ENCODE measurements around the gene CYP3A4.
"Not testable (repeated sequence)": the region's sequence is repeated elsewhere in the genome, so short reads cannot be mapped to it uniquely, and the experiment has no call there.

The CYP3A4 gene

GRCh38 chr7:99752356-99752755 lies 31.6 kb downstream of the CYP3A4 start:
- no peak for DNase-seq (ENCODE audit: low read depth in 2 of 2)

GRCh38 chr7:99751322-99752052 lies 32.5 kb downstream of the CYP3A4 start:
- not testable (repeated sequence) for DNase-seq (ENCODE audit: low read depth in 2 of 2)

- no peak for DNase-seq (ENCODE audit: low read depth in 2 of 2)
Observed at GRCh38 chr7:99748846-99749579, 35.0 kb downstream of the CYP3A4 start.

GRCh38 chr7:99746915-99747314 lies 37.1 kb downstream of the CYP3A4 start:
- not testable (repeated sequence) for DNase-seq (ENCODE audit: low read depth in 2 of 2)

GRCh38 chr7:99745395-99745794 lies 38.6 kb downstream of the CYP3A4 start:
- DNase-seq (ENCODE audit: low read depth in 2 of 2): not testable (repeated sequence)

GRCh38 chr7:99742737-99743394 lies 41.1 kb downstream of the CYP3A4 start:
- DNase-seq (ENCODE audit: low read depth in 2 of 2): no peak

GRCh38 chr7:99741441-99741795 lies 42.6 kb downstream of the CYP3A4 start:
- no peak for DNase-seq (ENCODE audit: low read depth in 2 of 2)

GRCh38 chr7:99740573-99741440 lies 43.2 kb downstream of the CYP3A4 start:
- no peak for DNase-seq (ENCODE audit: low read depth in 2 of 2)

- DNase-seq (ENCODE audit: low read depth in 2 of 2): no peak
Observed at GRCh38 chr7:99739699-99740572, 44.0 kb downstream of the CYP3A4 start.

- no peak for DNase-seq (ENCODE audit: low read depth in 2 of 2)
Observed at GRCh38 chr7:99737726-99738125, 46.3 kb downstream of the CYP3A4 start.

- DNase-seq (ENCODE audit: low read depth in 2 of 2): not testable (repeated sequence)
Observed at GRCh38 chr7:99736667-99737066, 47.3 kb downstream of the CYP3A4 start.

GRCh38 chr7:99734987-99735386 lies 49.0 kb downstream of the CYP3A4 start, which contains the start of gene CYP3A7:
Gene CYP3A7 (minus strand): TSS chr7:99735196. CDS start chr7:99735093, 103 bp downstream.
- DNase-seq (ENCODE audit: low read depth in 2 of 2): no peak

- no peak for DNase-seq (ENCODE audit: low read depth in 2 of 2)
Observed at GRCh38 chr7:99733448-99733847, 50.5 kb downstream of the CYP3A4 start.

- no peak for DNase-seq (ENCODE audit: low read depth in 2 of 2)
Observed at GRCh38 chr7:99733003-99733402, 51.0 kb downstream of the CYP3A4 start.

GRCh38 chr7:99731638-99732374 lies 52.2 kb downstream of the CYP3A4 start:
- no peak for DNase-seq (ENCODE audit: low read depth in 2 of 2)

- no peak for DNase-seq (ENCODE audit: low read depth in 2 of 2)
Observed at GRCh38 chr7:99730992-99731391, 53.0 kb downstream of the CYP3A4 start.

GRCh38 chr7:99730238-99730810 lies 53.7 kb downstream of the CYP3A4 start:
- no peak for DNase-seq (ENCODE audit: low read depth in 2 of 2)

- no peak for DNase-seq (ENCODE audit: low read depth in 2 of 2)
Observed at GRCh38 chr7:99729486-99730237, 54.3 kb downstream of the CYP3A4 start.

- no peak for DNase-seq (ENCODE audit: low read depth in 2 of 2)
Observed at GRCh38 chr7:99728615-99729014, 55.4 kb downstream of the CYP3A4 start.
